OCI-LY3 (cell line): ENCODE measurements around the gene NCKAP1.

ENCODE experiments used
- EZH2phosphoT487 ChIP-seq: fragments of 200-600 bp; shearing (Covaris generic); IDR thresholded peaks from 2 replicates; pipeline ENCODE4 v1.6.1; 2018; ENCODE audit warnings: antibody characterized with exemption, mixed run types, low read depth
- TF ChIP-seq, protein P1 (sequence below): fragments of 200-600, 300-600 bp; sonication (generic); IDR thresholded peaks from 2 replicates; pipeline ENCODE4 v1.5.1; 2014; ENCODE audit warnings: antibody characterized with exemption, low read length, low read depth

DNA sequence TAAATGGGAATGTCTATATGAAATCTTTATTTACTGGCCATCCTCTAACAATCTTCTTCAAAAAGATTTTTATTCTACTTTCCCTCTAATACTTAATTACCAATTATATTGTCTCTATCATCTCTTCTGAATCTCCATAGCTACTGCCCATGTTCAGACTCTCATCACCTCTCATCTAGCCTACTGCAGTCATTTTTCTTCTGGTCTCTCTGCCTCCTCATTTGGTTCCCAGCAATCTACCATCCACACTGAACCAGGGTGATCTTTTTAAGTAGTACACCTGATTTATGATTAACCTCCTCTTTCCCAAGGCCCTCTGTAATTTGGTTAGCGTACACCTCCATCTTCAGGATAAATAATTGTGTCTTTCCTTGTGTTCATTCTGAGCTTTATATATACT lies 57.6 kb downstream of the NCKAP1 start:
- TF ChIP-seq EZH2phosphoT487 = no peak
- TF ChIP-seq, protein P1, sequence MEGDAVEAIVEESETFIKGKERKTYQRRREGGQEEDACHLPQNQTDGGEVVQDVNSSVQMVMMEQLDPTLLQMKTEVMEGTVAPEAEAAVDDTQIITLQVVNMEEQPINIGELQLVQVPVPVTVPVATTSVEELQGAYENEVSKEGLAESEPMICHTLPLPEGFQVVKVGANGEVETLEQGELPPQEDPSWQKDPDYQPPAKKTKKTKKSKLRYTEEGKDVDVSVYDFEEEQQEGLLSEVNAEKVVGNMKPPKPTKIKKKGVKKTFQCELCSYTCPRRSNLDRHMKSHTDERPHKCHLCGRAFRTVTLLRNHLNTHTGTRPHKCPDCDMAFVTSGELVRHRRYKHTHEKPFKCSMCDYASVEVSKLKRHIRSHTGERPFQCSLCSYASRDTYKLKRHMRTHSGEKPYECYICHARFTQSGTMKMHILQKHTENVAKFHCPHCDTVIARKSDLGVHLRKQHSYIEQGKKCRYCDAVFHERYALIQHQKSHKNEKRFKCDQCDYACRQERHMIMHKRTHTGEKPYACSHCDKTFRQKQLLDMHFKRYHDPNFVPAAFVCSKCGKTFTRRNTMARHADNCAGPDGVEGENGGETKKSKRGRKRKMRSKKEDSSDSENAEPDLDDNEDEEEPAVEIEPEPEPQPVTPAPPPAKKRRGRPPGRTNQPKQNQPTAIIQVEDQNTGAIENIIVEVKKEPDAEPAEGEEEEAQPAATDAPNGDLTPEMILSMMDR = no peak
